DND-41 (cell line): ENCODE measurements around the gene CNTN6.

Experiments
- ATAC-seq: fragments of 200-7000 bp; cut with Tn5 transposase; 3 replicates; pipeline ENCODE4 v1.9.1; 2021; ENCODE audit warnings: low read depth; ENCODE audit not compliant: insufficient read depth
- DNase-seq: peaks from one replicate; pipeline ENCODE4 v3.0.0-alpha.2; 2020
- H2AFZ ChIP-seq: 2 replicates; pipeline ENCODE4 v1.6.0; 2012; ENCODE audit warnings: low read depth, low read length
- H3K27ac ChIP-seq: 2 replicates; pipeline ENCODE4 v1.5.1; 2012; ENCODE audit warnings: low read length, inconsistent platforms
- H3K27me3 ChIP-seq: fragments of 200-600 bp; sonication (generic); 2 replicates; pipeline ENCODE4 v1.6.0; 2012; ENCODE audit warnings: low read length, mild to moderate bottlenecking, inconsistent platforms; ENCODE audit not compliant: insufficient read depth, poor library complexity
- H3K36me3 ChIP-seq: 2 replicates; pipeline ENCODE4 v1.5.1; 2012; ENCODE audit warnings: low read length, inconsistent platforms; ENCODE audit not compliant: insufficient read depth
- H3K4me1 ChIP-seq: 2 replicates; pipeline ENCODE4 v1.5.1; 2012; ENCODE audit warnings: mild to moderate bottlenecking, low read length; ENCODE audit not compliant: insufficient read depth
- H3K4me2 ChIP-seq: 2 replicates; pipeline ENCODE4 v1.6.0; 2012; ENCODE audit warnings: mild to moderate bottlenecking, moderate library complexity, low read length, inconsistent platforms; ENCODE audit not compliant: insufficient read depth
- H3K4me3 ChIP-seq, 2 experiments: fragments of 200-600 bp in 1 of 2; shearing (Covaris generic) in 1 of 2; 2 replicates each; pipeline ENCODE4 v1.5.1; 2012 to 2016; ENCODE audit warnings: inconsistent platforms in 2 of 2, low read length in 2 of 2, mild to moderate bottlenecking in 2 of 2, low read depth in 1 of 2, moderate library complexity in 1 of 2
- H3K79me2 ChIP-seq: 2 replicates; pipeline ENCODE4 v1.6.0; 2012; ENCODE audit warnings: low read length, inconsistent platforms; ENCODE audit not compliant: insufficient read depth
- H3K9ac ChIP-seq: 2 replicates; pipeline ENCODE4 v1.6.0; 2012; ENCODE audit warnings: low read depth, mild to moderate bottlenecking, inconsistent platforms, low read length, moderate library complexity
- H3K9me3 ChIP-seq: 2 replicates; pipeline ENCODE4 v1.5.1; 2012; ENCODE audit warnings: low read length, moderate library complexity, mild to moderate bottlenecking, inconsistent platforms; ENCODE audit not compliant: insufficient read depth, severe bottlenecking
- H4K20me1 ChIP-seq: 2 replicates; pipeline ENCODE4 v1.6.0; 2012; ENCODE audit warnings: low read length; ENCODE audit not compliant: insufficient read depth
- CTCF ChIP-seq: IDR thresholded peaks from 2 replicates; pipeline ENCODE4 v1.5.1; 2012; ENCODE audit warnings: borderline replicate concordance, low read length, moderate library complexity, mild to moderate bottlenecking; ENCODE audit not compliant: poor library complexity, severe bottlenecking; ENCODE audit errors: extremely low read depth
- EZH2 ChIP-seq: IDR thresholded peaks from 3 replicates; pipeline ENCODE4 v1.6.1; 2012; ENCODE audit warnings: borderline replicate concordance, low read depth, mild to moderate bottlenecking, moderate library complexity, low read length, inconsistent platforms; ENCODE audit not compliant: severe bottlenecking

Gene CNTN6

GRCh38 chr3:1092771-1093170, at the start of gene CNTN6:
Gene CNTN6, plus strand, starts transcription at chr3:1093024. Its CDS starts 54,985 bp downstream, at chr3:1148009.
- no peaks in the 10 kb centered on the region for H3K9me3 ChIP-seq
- no peaks in the 10 kb centered on the region for H4K20me1 ChIP-seq
- H3K9ac ChIP-seq = no peak within 1 kb of the TSS
- H3K4me1 ChIP-seq = no peaks in the 10 kb centered on the region
- H3K79me2 ChIP-seq = no peaks in the 10 kb centered on the region
- no peak for DNase-seq
- no peaks in the 10 kb centered on the region for H3K27me3 ChIP-seq
- H3K27ac ChIP-seq = no peak within 1 kb of the TSS
- no peaks in the 10 kb centered on the region for H3K36me3 ChIP-seq
- no peak within 1 kb of the TSS for H2AFZ ChIP-seq
- TF ChIP-seq EZH2 (no peak), CTCF (no peak)
- no peak within 1 kb of the TSS for H3K4me2 ChIP-seq
- no peak for ATAC-seq
- H3K4me3 ChIP-seq = no peak within 1 kb of the TSS

- ATAC-seq = no peak
- Histone ChIP-seq H3K4me2 (no peak overlapping the region), H3K36me3 (no peaks in the 10 kb centered on the region), H3K79me2 (no peaks in the 10 kb centered on the region), H3K4me1 (no peaks in the 10 kb centered on the region), H3K9me3 (no peaks in the 10 kb centered on the region), H4K20me1 (no peaks in the 10 kb centered on the region), H3K9ac (no peak overlapping the region), H3K4me3 (no peak overlapping the region), H3K27ac (no peak overlapping the region), H3K27me3 (no peaks in the 10 kb centered on the region), H2AFZ (no peak overlapping the region)
- TF ChIP-seq CTCF (no peak), EZH2 (no peak)
- no peak for DNase-seq
These were observed 44.3 kb upstream of the CNTN6 start for GRCh38 chr3:1048558-1048957.

GRCh38 chr3:1055870-1056269, 37.0 kb upstream of the CNTN6 start:
- Histone ChIP-seq H3K4me1 (no peaks in the 10 kb centered on the region), H3K9me3 (no peaks in the 10 kb centered on the region), H4K20me1 (no peaks in the 10 kb centered on the region), H3K27ac (no peak overlapping the region), H3K36me3 (no peaks in the 10 kb centered on the region), H3K4me2 (no peak overlapping the region), H2AFZ (no peak overlapping the region), H3K27me3 (no peaks in the 10 kb centered on the region), H3K9ac (no peak overlapping the region), H3K79me2 (no peaks in the 10 kb centered on the region), H3K4me3 (no peak overlapping the region)
- ATAC-seq (no peak), DNase-seq (no peak)
- TF ChIP-seq CTCF = no peak
- no peak for TF ChIP-seq EZH2

- TF ChIP-seq CTCF = no peak
- no peak for TF ChIP-seq EZH2
- no peaks in the 10 kb centered on the region for H3K36me3 ChIP-seq
- H2AFZ ChIP-seq = no peak overlapping the region
- no peak overlapping the region for H3K4me3 ChIP-seq
- H4K20me1 ChIP-seq = no peaks in the 10 kb centered on the region
- DNase-seq = no peak
- no peak for ATAC-seq
- no peak overlapping the region for H3K27ac ChIP-seq
- H3K4me2 ChIP-seq = no peak overlapping the region
- H3K9ac ChIP-seq = no peak overlapping the region
- H3K4me1 ChIP-seq = no peaks in the 10 kb centered on the region
- no peaks in the 10 kb centered on the region for H3K27me3 ChIP-seq
- H3K79me2 ChIP-seq = no peaks in the 10 kb centered on the region
- H3K9me3 ChIP-seq = no peaks in the 10 kb centered on the region
These were observed 36.1 kb upstream of the CNTN6 start for GRCh38 chr3:1056744-1057143.
